NCI-H460 (cell line): ENCODE data around the gene METTL22. TPM values are rescaled to one million over a fixed set of nuclear protein-coding genes. Genes with fewer than 3 reads are reported as not detected.
A peak's percentile ranks its signal among the peaks of the same experiment; 100 is the strongest.

Experiments
- DNase-seq: peaks from one replicate; pipeline ENCODE4 v3.0.0-alpha.2; 2016; ENCODE audit warnings: low read depth; ENCODE audit errors: extremely low read depth
- polyA plus RNA-seq: library from polyadenylated mRNA; depleted of rRNA; stranded (reverse); fragments of >200 nt; gene quantifications from 2 replicates; pipeline ENCODE4 v1.2.3, GENCODE V29; 2014; cell fraction: nucleus; rRNA removed
- total RNA-seq: library from RNA; depleted of rRNA; stranded (reverse); fragments of >200 nt; shearing (Covaris generic); gene quantifications from 2 replicates; pipeline ENCODE4 v1.2.3, GENCODE V29; 2014; rRNA removed

Gene METTL22, protein sequence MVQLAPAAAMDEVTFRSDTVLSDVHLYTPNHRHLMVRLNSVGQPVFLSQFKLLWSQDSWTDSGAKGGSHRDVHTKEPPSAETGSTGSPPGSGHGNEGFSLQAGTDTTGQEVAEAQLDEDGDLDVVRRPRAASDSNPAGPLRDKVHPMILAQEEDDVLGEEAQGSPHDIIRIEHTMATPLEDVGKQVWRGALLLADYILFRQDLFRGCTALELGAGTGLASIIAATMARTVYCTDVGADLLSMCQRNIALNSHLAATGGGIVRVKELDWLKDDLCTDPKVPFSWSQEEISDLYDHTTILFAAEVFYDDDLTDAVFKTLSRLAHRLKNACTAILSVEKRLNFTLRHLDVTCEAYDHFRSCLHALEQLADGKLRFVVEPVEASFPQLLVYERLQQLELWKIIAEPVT
- 23.3 and 25.2 TPM in 2 replicates for total RNA-seq
- polyA plus RNA-seq = 67.7 and 78.7 TPM in 2 replicates

DNA sequence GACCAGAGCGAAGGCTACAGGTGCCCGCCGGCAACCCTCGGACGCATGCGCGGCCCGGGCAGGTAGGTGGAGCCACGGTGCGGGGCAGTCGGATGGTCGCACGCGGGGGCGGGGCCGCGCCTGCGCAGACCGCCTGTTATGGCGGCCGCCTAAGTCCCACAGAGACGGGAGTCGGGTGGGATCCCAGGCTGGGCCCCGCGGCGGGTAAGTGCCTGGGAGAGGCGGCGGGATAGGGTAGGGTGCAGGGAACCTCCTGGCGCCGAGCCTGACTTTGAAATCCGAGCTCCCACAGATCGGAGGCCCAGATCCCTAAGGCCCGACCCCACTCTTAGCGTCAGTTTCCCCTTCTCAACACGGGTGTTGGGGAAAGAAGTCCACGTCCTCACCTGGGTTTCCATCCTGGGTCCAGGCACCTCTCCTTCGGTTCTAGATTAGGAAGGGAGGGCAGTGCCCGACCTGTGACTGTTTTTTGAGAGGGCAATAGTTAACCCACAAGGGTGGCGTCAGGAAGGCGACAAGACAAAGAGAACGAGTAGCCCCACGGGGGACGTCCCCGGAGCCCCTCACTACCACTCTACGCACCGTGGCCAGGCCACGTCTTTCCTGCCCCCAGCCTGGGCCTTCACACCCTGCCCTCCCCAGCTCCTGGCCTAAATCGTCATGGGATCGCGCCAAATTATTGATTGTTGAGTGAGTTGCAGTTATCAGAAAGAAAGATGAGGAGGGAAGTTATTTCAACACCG is at the start of gene METTL22:
METTL22 (plus strand) TSS at position 127 of the 743 bp plus-strand sequence. CDS start 3,968 bp downstream, outside the sequence.
- peak; percentile 86 for DNase-seq

DNA sequence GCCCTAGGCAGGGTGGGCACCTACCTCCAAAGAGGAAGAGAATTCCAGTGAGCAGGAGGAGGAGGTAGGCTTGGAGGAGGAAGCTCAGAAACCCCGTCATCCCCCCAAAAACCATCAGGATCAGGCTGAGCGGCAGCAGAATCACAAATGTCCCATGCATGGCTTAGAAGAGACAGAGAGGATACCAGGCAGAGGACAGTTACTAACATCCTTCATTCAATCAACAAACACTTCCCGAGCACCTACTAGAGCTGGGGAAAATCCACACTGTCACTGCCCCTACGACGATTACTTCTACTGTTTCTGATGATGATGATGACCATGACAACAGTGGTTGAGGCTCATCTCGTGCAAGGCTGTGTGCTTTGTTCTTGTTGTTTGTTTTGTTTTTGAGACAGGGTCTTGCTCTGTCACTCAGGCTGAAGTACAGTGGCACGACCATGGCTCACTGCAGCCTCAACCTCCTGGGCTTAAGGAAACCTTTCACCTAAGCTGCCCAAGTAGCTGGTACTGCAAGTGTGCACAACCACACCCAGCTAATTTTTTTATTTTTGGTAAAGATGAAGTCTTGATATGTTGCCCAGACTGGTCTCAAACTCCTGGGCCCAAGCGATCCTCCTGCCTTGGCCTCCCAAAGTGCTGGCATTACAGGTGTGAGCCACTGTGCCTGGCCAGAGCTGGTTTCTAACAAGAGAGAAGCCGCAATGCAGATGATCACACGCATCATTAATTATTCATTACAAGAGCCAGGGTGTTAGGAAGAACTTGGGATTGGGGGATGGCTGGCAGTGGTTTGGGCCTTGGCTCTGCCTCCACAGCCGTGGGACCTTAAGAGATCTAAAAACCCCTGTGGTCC is 49.2 kb upstream of the METTL22 start:
- DNase-seq = no peak

DNA sequence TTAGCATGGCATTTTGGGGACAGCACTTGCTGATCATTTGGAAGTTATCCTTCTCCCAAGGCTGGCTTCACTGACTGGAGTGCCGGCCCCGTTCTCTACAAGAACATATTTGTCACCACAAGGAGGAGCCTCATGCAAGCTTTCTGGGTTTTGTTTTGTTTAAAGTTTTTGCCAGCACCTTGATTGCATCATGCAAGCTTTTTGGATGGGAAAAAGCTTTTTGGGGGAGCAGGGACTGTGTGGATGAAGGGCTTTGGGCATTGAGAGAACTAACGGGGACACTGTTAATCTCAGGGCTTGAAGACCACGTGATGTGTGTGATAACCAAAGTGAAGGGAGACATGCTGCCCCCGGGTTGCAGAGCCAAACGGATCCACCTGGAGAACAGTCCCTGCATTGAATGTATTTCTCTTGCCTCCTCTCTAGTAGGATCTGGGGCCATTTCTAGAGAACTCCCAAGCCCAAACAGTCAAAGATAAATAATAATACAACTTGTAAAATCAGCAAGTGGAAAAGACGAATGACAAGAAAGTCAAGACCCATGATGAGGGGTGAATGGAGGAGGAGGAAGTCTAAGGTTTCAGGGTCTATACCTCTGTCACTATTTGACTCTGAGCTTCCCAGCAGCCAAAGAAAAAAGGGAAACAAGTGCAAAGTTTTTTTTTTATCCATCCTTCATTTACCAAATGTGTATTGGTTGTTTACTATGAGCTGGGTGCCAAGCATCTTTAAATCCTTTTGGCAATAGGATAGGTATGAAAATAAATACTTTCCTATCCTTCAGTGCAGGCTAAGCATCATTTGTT is 48.4 kb upstream of the METTL22 start:
- peak; percentile 26 for DNase-seq

DNA sequence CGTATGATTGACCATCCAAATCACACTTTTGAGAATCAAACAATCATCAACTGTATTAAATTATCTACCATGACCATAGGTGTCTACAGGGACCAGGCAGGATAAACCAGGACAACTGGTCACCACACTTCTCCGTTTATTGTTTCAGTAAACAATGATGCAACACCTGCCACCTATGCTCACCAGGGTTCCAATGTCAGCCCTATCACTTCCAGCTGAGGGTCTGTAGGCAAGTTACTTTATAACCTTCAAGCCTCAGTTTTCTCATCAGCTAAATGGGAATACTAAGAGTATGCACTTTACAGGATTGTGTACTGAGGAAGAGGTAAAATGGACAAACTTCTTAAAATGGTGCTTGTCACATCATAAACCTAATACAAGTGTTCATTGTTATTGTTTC is 46.1 kb upstream of the METTL22 start:
- no peak for DNase-seq

GRCh38 chr16:8576141-8577004 is 45.1 kb upstream of the METTL22 start:
- no peak for DNase-seq

DNA sequence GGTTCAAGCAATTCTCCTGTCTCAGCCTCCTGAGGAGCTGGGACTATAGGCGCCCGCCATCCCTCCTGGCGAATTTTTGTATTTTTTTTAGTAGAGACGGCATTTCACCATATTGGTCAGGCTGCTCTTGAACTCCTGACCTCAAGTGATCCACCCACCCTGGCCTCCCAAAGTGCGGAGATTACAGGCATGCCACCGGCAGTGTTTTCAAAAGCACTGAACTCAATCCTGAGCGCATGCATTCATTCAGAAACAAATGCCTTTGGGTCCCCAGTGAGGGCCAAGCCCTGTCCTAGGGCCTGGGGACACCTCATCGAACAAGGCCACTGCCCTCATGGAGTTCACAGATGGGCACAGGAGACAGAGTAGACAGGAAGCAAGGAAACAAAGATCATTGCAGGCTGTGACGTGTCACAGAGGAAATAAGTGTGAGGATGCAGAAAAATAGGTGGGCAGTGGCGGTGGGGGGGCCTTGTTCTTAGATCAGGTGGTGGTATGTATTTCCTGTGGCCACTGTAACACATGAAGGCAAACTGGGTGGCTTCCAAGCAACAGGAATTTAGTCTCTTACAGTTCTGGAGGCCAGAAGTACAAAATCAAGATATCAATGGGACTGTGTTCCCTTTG is 43.7 kb upstream of the METTL22 start:
- no peak for DNase-seq

- no peak for DNase-seq
Observed at GRCh38 chr16:8579559-8579958, 41.9 kb upstream of the METTL22 start.

GRCh38 chr16:8581831-8582580 is 39.5 kb upstream of the METTL22 start:
- no peak for DNase-seq

GRCh38 chr16:8583199-8583598 is 38.3 kb upstream of the METTL22 start:
- no peak for DNase-seq

DNA sequence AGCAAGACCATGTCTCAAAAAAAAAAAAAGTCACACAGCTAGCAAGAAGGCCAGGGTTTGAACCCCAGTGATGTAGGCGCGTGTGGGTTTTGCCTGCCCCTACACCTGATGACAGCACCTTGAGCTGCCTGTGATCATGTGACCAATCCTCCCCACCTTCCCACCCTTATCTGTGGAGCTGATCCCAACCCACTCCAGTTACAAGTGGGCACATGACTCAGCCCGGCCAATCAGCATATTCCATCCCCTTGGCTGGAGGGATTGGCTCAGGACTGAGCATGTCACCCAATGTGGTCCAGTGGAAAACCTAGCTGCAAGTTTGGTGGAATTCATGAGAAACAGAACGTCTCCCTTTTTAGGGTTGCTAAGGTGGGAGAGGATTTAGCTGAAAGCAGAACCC is 37.8 kb upstream of the METTL22 start:
- DNase-seq = no peak

GRCh38 chr16:8585041-8585440 is 36.5 kb upstream of the METTL22 start:
- DNase-seq = no peak

GRCh38 chr16:8585857-8586256 is 35.6 kb upstream of the METTL22 start:
- no peak for DNase-seq

- DNase-seq = no peak
Observed at GRCh38 chr16:8587065-8587464, 34.4 kb upstream of the METTL22 start.

GRCh38 chr16:8588682-8589056 is 32.8 kb upstream of the METTL22 start:
- DNase-seq = no peak

GRCh38 chr16:8589057-8589899 is 32.2 kb upstream of the METTL22 start:
- no peak for DNase-seq

DNA sequence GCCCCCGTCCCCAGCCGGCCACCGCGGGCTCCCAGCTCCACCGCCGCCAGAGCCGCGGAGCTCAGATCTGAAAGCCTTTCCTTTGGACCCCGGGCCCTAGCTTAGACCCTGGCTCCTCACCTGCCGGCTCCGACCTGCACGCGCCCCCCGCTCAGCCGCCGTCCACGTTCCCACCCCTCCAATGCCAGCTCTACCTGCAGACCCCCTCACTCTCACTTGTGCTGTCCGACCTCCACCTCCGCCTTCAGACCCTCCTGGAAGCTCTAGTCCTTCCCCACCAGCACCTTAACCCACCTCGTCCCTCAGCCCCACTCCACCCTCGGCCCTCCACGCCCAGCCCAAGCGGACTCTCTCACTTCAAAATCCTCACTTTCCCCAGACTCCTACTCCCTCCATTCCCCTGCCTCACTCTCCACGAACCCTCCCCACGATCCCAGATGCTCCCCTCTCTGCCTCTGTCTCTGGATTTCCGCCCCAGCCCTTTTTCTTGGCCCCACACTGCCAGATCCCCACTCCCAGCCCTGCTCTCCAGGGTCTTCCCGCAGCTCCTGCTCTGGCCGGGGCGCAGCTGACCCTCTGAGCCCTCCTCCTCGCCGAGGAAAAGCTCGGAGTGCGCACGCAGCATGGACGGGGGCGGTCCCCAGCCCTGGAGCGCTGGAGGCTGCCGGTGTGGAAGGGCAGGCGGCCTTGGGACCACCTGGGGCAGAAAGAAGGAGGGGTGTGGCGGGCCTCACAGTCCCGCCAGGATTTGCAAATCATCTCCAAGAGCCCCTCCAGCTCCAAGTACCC is 31.4 kb upstream of the METTL22 start, which contains the start of gene TMEM114:
TMEM114 (minus strand) TSS at position 612 of the 789 bp plus-strand sequence. CDS start 673 bp downstream, outside the sequence.
- DNase-seq = no peak
